ENCODE data around the gene FLG2. TPM values are rescaled to one million over a fixed set of nuclear protein-coding genes. Genes with fewer than 3 reads are reported as not detected.

The FLG2 gene
- total and polyA plus RNA-seq, 10 of the 15 experiments (the other 5 are each of a cell fraction or from before 2014, with no cell fraction given), result not detected

DNA sequence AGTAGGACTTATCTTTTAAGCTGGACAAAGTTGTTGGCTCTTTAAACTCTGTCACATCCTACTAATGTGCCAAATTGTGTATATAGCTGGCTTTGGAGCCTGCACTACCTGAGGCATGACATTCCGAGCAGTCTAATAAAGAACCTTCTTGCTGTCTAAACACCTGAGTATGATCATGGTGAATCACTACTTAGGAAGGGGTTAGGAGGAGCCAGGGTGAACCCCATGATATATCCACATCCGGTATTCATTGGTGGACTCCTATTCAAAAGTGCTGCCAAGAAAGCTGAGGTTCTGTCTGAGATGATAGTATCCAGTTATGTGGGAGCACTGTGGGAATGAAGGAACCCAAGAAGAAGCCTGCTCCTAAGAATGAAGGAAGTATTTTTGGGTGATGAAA, 27.1 kb upstream of the FLG2 start:
- Histone ChIP-seq H3K27ac (ENCODE audit: control insufficient read depth, insufficient read depth) (no peak overlapping the region), H3K4me1 (ENCODE audit: control insufficient read depth, insufficient read depth, low read length) (no peaks in the 10 kb centered on the region), H3K9me3 (replicated peaks; ENCODE audit: control insufficient read depth, insufficient read depth, low read length) (no peaks in the 10 kb centered on the region), H3K4me3 (no peak overlapping the region), H3K4me2 (ENCODE audit: control insufficient read depth, insufficient read depth) (no peak overlapping the region), H3K36me3 (ENCODE audit: control insufficient read depth in 2 of 2, insufficient read depth in 2 of 2, low read length in 1 of 2) (no peaks in the 10 kb centered on the region), H3K27me3 (replicated peaks in 1 of 2; ENCODE audit: control insufficient read depth in 2 of 2, insufficient read depth in 2 of 2, low read length in 1 of 2) (no peaks in the 10 kb centered on the region), H2AFZ (ENCODE audit: control insufficient read depth, low read depth, low read length) (no peak overlapping the region), H3K79me2 (ENCODE audit: control insufficient read depth, insufficient read depth, low read length) (no peaks in the 10 kb centered on the region), H3K9ac (ENCODE audit: control insufficient read depth, insufficient read depth, low read length) (no peak overlapping the region), H4K20me1 (ENCODE audit: control insufficient read depth, insufficient read depth) (no peaks in the 10 kb centered on the region)
- SMC1A ChIA-PET (ENCODE audit: uncharacterized antibody, unreplicated experiment), result no interaction called here
- intact Hi-C loops (cut with micrococcal nuclease; ENCODE audit: unreplicated experiment) (no loop called here), in situ Hi-C loops (cut with MboI) (no loop called here)
- DNase-seq (ENCODE audit: low read depth, low spot score) (no peak), ATAC-seq (no peak), FAIRE-seq (no peak)
- RAD21 ChIA-PET (ENCODE audit: unreplicated experiment), result no interaction called here
- WGBS (ENCODE audit: insufficient coverage, insufficient replicate concordance, low lambda C conversion rate, missing lambda C conversion rate), result 46% methylated on average over 2 of the region's 2 CpGs
- POLR2A ChIA-PET, result no interaction called here
- no TSS peak for BruUV-seq (replicated peaks)
- CTCF ChIA-PET, result interaction anchor here (2.6 kb wide), 1 partner anchor 39 kb away, joined by 7 read pairs; no protein-coding TSS in a partner anchor
- no peak for TF ChIP-seq KAT2A (conservative IDR thresholded peaks at IDR 0.05; ENCODE audit: control insufficient read depth, low read depth, low read length)
- no peak for TF ChIP-seq ZNF687 (IDR thresholded peaks at IDR 0.05)
- no peak for TF ChIP-seq STAT1 (conservative IDR thresholded peaks at IDR 0.05)
- TF ChIP-seq PAX5 (IDR thresholded peaks at IDR 0.05; ENCODE audit: borderline replicate concordance, low read depth, low read length), result no peak
- no peak for TF ChIP-seq MTA2 (IDR thresholded peaks at IDR 0.05; ENCODE audit: low read depth)
- TF ChIP-seq, protein P1, sequence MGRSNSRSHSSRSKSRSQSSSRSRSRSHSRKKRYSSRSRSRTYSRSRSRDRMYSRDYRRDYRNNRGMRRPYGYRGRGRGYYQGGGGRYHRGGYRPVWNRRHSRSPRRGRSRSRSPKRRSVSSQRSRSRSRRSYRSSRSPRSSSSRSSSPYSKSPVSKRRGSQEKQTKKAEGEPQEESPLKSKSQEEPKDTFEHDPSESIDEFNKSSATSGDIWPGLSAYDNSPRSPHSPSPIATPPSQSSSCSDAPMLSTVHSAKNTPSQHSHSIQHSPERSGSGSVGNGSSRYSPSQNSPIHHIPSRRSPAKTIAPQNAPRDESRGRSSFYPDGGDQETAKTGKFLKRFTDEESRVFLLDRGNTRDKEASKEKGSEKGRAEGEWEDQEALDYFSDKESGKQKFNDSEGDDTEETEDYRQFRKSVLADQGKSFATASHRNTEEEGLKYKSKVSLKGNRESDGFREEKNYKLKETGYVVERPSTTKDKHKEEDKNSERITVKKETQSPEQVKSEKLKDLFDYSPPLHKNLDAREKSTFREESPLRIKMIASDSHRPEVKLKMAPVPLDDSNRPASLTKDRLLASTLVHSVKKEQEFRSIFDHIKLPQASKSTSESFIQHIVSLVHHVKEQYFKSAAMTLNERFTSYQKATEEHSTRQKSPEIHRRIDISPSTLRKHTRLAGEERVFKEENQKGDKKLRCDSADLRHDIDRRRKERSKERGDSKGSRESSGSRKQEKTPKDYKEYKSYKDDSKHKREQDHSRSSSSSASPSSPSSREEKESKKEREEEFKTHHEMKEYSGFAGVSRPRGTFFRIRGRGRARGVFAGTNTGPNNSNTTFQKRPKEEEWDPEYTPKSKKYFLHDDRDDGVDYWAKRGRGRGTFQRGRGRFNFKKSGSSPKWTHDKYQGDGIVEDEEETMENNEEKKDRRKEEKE (IDR thresholded peaks at IDR 0.05), result no peak
- no peak for TF ChIP-seq POU2F2 (IDR thresholded peaks at IDR 0.05; ENCODE audit: borderline replicate concordance, low read depth, low read length)
- no peak for TF ChIP-seq IKZF1 (conservative IDR thresholded peaks at IDR 0.05)
- TF ChIP-seq, protein P2, sequence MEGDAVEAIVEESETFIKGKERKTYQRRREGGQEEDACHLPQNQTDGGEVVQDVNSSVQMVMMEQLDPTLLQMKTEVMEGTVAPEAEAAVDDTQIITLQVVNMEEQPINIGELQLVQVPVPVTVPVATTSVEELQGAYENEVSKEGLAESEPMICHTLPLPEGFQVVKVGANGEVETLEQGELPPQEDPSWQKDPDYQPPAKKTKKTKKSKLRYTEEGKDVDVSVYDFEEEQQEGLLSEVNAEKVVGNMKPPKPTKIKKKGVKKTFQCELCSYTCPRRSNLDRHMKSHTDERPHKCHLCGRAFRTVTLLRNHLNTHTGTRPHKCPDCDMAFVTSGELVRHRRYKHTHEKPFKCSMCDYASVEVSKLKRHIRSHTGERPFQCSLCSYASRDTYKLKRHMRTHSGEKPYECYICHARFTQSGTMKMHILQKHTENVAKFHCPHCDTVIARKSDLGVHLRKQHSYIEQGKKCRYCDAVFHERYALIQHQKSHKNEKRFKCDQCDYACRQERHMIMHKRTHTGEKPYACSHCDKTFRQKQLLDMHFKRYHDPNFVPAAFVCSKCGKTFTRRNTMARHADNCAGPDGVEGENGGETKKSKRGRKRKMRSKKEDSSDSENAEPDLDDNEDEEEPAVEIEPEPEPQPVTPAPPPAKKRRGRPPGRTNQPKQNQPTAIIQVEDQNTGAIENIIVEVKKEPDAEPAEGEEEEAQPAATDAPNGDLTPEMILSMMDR (IDR thresholded peaks at IDR 0.05 in 2 of 3, conservative IDR thresholded peaks at IDR 0.05 in 1 of 3; ENCODE audit: control insufficient read depth in 2 of 3, extremely low read depth in 1 of 3, insufficient read depth in 1 of 3, low read depth in 3 of 3, low read length in 3 of 3), result no peak
- TF ChIP-seq RAD21 (IDR thresholded peaks at IDR 0.05; ENCODE audit: insufficient read depth, low read depth, low read length), result no peak
- TF ChIP-seq NKRF (conservative IDR thresholded peaks at IDR 0.05), result no peak
- TF ChIP-seq TCF3 (IDR thresholded peaks at IDR 0.05; ENCODE audit: borderline replicate concordance, insufficient read depth, low read depth, low read length), result no peak
- TF ChIP-seq TCF7 (IDR thresholded peaks at IDR 0.05; ENCODE audit: borderline replicate concordance), result no peak
- TF ChIP-seq POLR2A (IDR thresholded peaks at IDR 0.05; ENCODE audit: low read depth, low read length), result no peak
